Endometrial microvascular endothelial cells (primary cell): ENCODE results near the gene HYAL2. TPM values are rescaled to one million over a fixed set of nuclear protein-coding genes. Genes with fewer than 3 reads are reported as not detected.
"Not testable (repeated sequence)": the region's sequence is repeated elsewhere in the genome, so short reads cannot be mapped to it uniquely, and the experiment has no call there.

ENCODE experiments used
- in situ Hi-C: cut with HindIII; loops from 2 replicates; pipeline ENCODE4 v1.10.0; 2017; ENCODE audit warnings: low sequenced_read_pairs, low pct_unique_long_range_greater_than_20kb; ENCODE audit errors: inconsistent ontology term
- total RNA-seq: library from RNA; depleted of rRNA; stranded (reverse); fragments of >200 nt; gene quantifications from one replicate; pipeline ENCODE4 v1.2.3, GENCODE V29; 2015; ENCODE audit errors: inconsistent ontology term

Gene HYAL2
- total RNA-seq, 1 donor from 2014 or later = 432 TPM

- in situ Hi-C loops = no loop called here
Measured at GRCh38 chr3:50297384-50297775, 25.2 kb downstream of the HYAL2 start.

DNA sequence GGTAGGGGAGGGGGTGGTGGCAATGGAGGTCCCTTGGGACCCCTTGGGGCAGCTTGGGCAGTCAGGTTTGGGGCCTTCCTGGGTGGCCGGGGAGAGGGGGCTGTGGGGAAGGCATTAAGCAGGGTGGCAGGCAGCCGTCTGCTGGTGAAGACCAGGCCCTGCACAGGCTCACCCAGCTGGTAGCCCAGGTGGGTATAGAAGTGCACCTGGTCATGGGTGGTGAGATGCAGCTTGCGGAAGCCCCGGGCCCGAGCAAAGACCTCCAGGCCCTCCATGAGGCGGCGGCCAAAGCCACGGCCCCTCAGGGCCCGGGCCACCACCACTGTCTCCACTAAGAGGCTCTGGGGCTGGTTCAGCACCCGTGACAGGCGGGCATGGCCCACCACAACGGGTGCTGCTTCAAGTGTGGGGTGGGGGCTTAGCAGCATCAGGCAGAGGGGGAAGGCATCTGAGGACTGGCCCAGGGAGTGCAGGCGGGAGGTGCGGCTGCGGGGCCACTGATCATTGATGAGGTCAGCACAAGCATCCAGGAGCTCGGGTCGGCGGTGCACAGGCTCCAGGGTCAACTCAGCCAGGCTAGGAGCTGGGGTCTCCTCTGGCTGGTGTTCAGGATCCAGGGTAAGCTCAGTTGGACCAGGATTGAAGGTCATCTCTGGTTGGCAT, 25.7 kb downstream of the HYAL2 start:
- in situ Hi-C loops = no loop called here

GRCh38 chr3:50295553-50296431, 26.8 kb downstream of the HYAL2 start:
- in situ Hi-C loops = no loop called here

- in situ Hi-C loops = no loop called here
Measured at GRCh38 chr3:50294492-50295403, 27.8 kb downstream of the HYAL2 start.

GRCh38 chr3:50294089-50294488, 28.5 kb downstream of the HYAL2 start:
- in situ Hi-C loops = no loop called here

- in situ Hi-C loops = no loop called here
Measured at GRCh38 chr3:50293079-50293801, 29.3 kb downstream of the HYAL2 start.

GRCh38 chr3:50292159-50293078, 30.1 kb downstream of the HYAL2 start, which contains the start of gene IFRD2:
IFRD2 (minus strand) TSS chr3:50292429; CDS start chr3:50292274, 155 bp downstream.
- in situ Hi-C loops = no loop called here

DNA sequence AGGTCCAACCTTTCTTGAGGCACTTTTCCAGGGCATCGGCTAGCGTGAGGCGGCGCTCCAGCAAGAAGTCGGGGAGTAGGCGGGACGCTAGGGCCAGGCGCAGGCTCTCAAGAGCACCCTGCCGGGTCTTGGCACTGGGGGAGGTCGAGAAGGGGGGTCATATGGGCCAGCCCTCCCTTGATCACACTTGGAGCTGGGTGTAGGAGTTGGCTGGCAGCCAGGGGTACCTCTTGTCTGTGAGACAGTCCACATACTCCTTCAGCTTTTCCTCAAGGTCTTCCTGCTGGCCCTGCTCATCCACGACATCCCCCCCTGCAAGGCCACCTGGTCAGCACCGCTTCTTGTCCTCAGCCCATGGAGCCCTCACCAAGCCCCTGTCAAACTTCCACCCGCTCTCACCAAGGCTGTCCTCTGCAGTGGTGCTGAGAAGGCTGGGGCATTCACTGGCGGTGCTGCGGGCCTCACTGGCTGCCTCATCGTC, 32.3 kb downstream of the HYAL2 start:
- in situ Hi-C loops = no loop called here

DNA sequence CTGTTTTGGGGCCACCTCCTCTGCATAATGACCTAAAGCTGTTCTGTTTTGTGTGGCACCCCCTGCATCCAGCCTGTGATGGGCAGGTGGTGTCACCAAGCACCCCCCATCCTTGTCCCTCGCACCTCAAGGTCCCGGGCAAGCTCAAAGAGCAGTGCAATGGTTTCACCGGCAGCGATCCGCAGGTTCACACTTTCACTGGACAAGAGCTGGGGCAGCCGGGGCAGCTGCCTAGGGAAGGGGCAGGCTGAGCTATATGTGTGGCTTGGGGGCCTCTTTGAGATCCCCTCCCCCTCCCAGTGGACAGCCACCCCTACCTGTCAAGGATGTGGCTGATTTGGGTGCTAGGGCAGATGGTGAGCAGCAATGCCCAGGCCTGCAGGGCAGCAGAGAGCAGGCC, 33.4 kb downstream of the HYAL2 start:
- in situ Hi-C loops = no loop called here

DNA sequence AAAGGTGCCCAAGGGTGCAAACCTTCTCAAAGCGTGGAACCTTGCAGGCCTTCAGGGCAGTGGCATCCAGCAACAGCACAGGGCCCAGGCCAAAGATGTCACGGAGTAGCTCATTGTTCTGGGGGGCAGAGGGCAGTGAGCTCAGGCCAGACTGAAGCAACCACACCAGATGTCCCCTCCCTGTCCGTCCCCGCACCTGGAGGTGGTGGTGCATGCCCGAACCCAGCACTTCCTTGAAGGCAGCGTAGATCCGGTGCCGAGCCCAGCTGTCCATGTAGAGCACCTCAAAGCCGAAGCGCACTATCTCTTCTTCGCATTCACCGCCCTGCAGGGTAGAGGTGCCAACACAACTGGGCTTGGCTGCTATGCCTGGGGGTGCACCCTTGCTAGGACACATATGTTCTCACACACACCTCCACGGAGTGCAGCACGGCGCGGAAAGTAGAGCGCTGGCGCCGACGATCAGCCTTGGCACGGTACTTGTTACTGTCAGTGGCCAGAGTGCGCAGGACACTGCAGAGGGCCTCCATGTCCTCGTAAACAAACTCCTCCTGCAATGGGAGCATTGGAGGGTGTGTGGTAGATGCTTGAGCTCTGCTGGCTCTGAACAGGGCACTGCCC, 34.0 kb downstream of the HYAL2 start:
- in situ Hi-C loops = no loop called here

- in situ Hi-C loops = no loop called here
Measured at GRCh38 chr3:50287262-50287661, 35.3 kb downstream of the HYAL2 start.

DNA sequence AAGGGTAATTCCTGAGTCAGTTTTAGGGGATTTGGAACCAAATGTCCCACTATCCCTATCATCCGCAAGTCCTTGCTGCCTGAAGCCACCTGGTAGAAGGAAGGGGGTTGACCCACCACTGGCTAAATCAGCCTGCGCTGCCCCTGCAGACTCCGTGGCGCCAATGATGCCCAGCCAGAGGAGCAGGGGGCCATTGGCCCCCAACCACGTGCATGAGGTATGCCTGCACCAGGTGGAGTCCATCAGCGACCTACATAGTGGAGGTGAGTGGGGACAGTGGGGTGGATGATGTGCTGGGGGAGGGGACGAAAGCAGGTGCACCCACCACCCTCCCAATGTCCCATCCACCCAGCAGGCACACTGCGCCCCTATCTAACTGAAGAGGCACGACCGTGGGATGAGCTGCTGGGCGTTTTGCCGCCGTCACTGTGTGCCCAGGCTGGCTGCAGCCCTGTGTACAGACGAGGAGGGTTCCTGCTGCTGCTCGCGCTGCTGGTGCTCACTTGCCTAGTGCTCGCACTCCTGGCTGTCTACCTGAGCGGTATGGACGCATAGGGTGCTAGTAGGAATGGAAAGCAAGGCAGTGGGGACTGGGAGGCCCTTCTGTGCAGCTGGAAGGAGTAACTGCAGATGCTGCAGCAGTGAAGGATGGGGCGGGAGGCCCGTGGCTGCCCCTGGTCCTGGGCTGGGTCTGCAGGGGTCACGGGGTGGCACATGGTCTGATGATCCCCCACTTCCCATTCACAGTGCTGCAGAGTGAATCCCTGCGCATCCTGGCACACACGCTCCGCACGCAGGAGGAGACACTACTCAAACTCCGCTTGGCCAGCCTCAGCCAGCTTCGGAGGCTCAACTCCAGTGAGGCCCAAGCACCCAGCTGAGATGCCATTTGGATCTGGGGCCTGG, 36.0 kb downstream of the HYAL2 start:
- in situ Hi-C loops = no loop called here

DNA sequence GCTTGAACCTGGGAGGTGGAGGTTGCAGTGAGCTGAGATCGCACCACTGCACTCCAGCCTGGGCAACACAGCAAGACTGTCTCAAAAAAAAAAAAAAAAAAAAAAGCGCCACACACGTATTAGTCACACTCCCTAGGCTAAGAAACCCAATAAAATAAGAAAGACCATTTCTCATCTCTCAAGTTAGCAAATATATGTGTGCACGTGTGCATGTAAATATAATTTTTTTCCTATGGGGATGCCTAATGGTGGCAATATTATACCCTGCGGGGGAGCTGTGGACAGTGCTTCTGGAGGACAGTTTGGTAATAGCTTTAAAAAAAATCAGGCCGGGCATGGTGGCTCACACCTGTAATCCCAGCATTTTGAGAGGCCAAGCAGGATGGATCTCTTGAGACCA, 38.4 kb downstream of the HYAL2 start:
- in situ Hi-C loops = not testable (repeated sequence)

GRCh38 chr3:50279255-50280016, 43.1 kb downstream of the HYAL2 start:
- in situ Hi-C loops = no loop called here

DNA sequence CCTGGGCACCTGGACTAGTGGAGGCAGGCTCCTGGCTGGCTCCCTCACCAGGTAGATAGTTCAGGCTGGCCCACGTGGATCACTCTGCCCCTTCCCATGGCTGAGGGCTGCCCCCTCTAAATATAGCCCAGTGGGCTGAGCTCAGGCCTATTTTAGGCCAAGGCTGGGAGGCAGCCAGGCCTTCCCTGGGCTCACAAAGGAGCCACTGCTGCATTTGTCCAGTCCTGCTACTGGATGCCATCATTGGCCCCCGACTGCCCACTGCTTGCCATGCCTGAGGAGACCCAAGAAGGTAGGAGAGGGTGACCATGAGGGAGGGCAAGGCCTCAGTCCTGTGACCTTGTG, 43.7 kb downstream of the HYAL2 start, which contains the start of gene LSMEM2:
TSS of gene LSMEM2 (plus strand) at position 208 of the 345 bp plus-strand sequence. CDS start at position 235, 27 bp downstream.
- in situ Hi-C loops = no loop called here
